Mesenchymal stem cell (in vitro differentiated cells and primary cell): ENCODE measurements around the gene LYPD6. TPM values are rescaled to one million over a fixed set of nuclear protein-coding genes. Genes with fewer than 3 reads are reported as not detected.

Experiments
- DNase-seq: peaks from one replicate; pipeline ENCODE4 v3.0.0-alpha.2; 2013
- H2AFZ ChIP-seq: one replicate; pipeline ENCODE4 v1.6.1; 2013; ENCODE audit warnings: low read depth, mild to moderate bottlenecking, control low read depth, inconsistent platforms, low read length, moderate library complexity
- H2AK5ac ChIP-seq: 2 replicates; pipeline ENCODE4 v1.6.1; 2013; ENCODE audit warnings: low read length, moderate library complexity, mild to moderate bottlenecking, inconsistent platforms; ENCODE audit not compliant: severe bottlenecking
- H2BK120ac ChIP-seq: one replicate; pipeline ENCODE4 v1.6.1; 2013; ENCODE audit warnings: low read depth, mild to moderate bottlenecking, inconsistent platforms, low read length, moderate library complexity
- H2BK12ac ChIP-seq, 2 experiments: one replicate each; pipeline ENCODE4 v1.6.1; 2013; ENCODE audit warnings: inconsistent platforms in 2 of 2, low read length in 2 of 2, mild to moderate bottlenecking in 2 of 2, moderate library complexity in 2 of 2, control low read depth in 1 of 2
- H2BK15ac ChIP-seq: one replicate; pipeline ENCODE4 v1.6.1; 2013; ENCODE audit warnings: mild to moderate bottlenecking, low read depth, inconsistent platforms; ENCODE audit not compliant: poor library complexity, severe bottlenecking
- H2BK5ac ChIP-seq: 2 replicates; pipeline ENCODE4 v1.6.1; 2013; ENCODE audit warnings: low read depth, mild to moderate bottlenecking, low read length, control low read depth, inconsistent platforms; ENCODE audit not compliant: poor library complexity, severe bottlenecking
- H3K14ac ChIP-seq, 2 experiments: one replicate each; pipeline ENCODE4 v1.6.1; 2013; ENCODE audit warnings: inconsistent platforms in 2 of 2, low read length in 2 of 2, control low read depth in 1 of 2, mild to moderate bottlenecking in 1 of 2, moderate library complexity in 1 of 2
- H3K18ac ChIP-seq, 2 experiments: one replicate each; pipeline ENCODE4 v1.6.1; 2013; ENCODE audit warnings: inconsistent platforms in 2 of 2, low read length in 2 of 2, control low read depth in 1 of 2, low read depth in 1 of 2, mild to moderate bottlenecking in 1 of 2
- H3K23ac ChIP-seq, 2 experiments: one replicate each; pipeline ENCODE4 v1.6.1; 2013; ENCODE audit warnings: inconsistent platforms in 2 of 2, low read length in 2 of 2, mild to moderate bottlenecking in 2 of 2, moderate library complexity in 2 of 2, control low read depth in 1 of 2
- H3K27ac ChIP-seq: 2 replicates; pipeline ENCODE4 v1.5.1; 2013; ENCODE audit warnings: mild to moderate bottlenecking, moderate library complexity, low read length, control low read depth, inconsistent platforms; ENCODE audit not compliant: poor library complexity, severe bottlenecking
- H3K27me3 ChIP-seq, 2 experiments: 2 replicates each; pipeline versions ENCODE4 v1.6.1 to v1.7.0; 2013; ENCODE audit warnings: low read length in 2 of 2, mild to moderate bottlenecking in 2 of 2, moderate library complexity in 2 of 2, control low read depth in 1 of 2, inconsistent platforms in 1 of 2; ENCODE audit not compliant: control insufficient read depth in 1 of 2, insufficient read depth in 1 of 2
- H3K36me3 ChIP-seq, 2 experiments: 2 replicates each; pipeline versions ENCODE4 v1.6.1 to v1.7.0; 2013; ENCODE audit warnings: low read length in 2 of 2, control low read depth in 1 of 2, inconsistent platforms in 1 of 2, low read depth in 1 of 2, mild to moderate bottlenecking in 1 of 2; ENCODE audit not compliant: insufficient read depth in 2 of 2, control insufficient read depth in 1 of 2
- H3K4ac ChIP-seq, 2 experiments: one replicate each; pipeline ENCODE4 v1.6.1; 2013; ENCODE audit warnings: inconsistent platforms in 2 of 2, low read length in 2 of 2, mild to moderate bottlenecking in 2 of 2, moderate library complexity in 2 of 2, control low read depth in 1 of 2, low read depth in 1 of 2
- H3K4me1 ChIP-seq: 2 replicates; pipeline ENCODE4 v1.6.1; 2013; ENCODE audit warnings: low read depth, low read length, control low read depth; ENCODE audit not compliant: control insufficient read depth, insufficient read depth
- H3K4me2 ChIP-seq: 2 replicates; pipeline ENCODE4 v1.6.1; 2013; ENCODE audit warnings: low read length, mild to moderate bottlenecking, inconsistent platforms; ENCODE audit not compliant: poor library complexity, severe bottlenecking
- H3K4me3 ChIP-seq, 2 experiments: 2 replicates each; pipeline versions ENCODE4 v1.5.1 to v1.7.0; 2013; ENCODE audit warnings: low read length in 2 of 2, mild to moderate bottlenecking in 2 of 2, control low read depth in 1 of 2, low read depth in 1 of 2; ENCODE audit not compliant: insufficient read depth in 1 of 2
- H3K79me1 ChIP-seq: replicated peaks from 2 replicates; pipeline ENCODE4 v1.6.1; 2013; ENCODE audit warnings: mild to moderate bottlenecking, control low read depth, low read length, inconsistent platforms; ENCODE audit not compliant: poor library complexity, severe bottlenecking
- H3K9ac ChIP-seq: 2 replicates; pipeline ENCODE4 v1.7.0; 2013; ENCODE audit warnings: mild to moderate bottlenecking, low read length, moderate library complexity
- H3K9me3 ChIP-seq: 2 replicates; pipeline ENCODE4 v1.7.0; 2013; ENCODE audit warnings: mild to moderate bottlenecking, low read length; ENCODE audit not compliant: control insufficient read depth
- H4K8ac ChIP-seq: one replicate; pipeline ENCODE4 v1.6.1; 2013; ENCODE audit warnings: inconsistent platforms, mild to moderate bottlenecking, low read length, moderate library complexity
- H4K91ac ChIP-seq: one replicate; pipeline ENCODE4 v1.6.1; 2013; ENCODE audit warnings: mild to moderate bottlenecking, low read length, inconsistent platforms
- WGBS: methylation state at CpG from one replicate; pipeline ENCODE4 v1.1.7; 2013; ENCODE audit warnings: mixed read lengths; 5-methylcytosine and 5-hydroxymethylcytosine counted together
- polyA plus RNA-seq, 2 experiments: library from polyadenylated mRNA; stranded (reverse); fragments of 200-250 nt; gene quantifications; one replicate each; pipeline ENCODE4 v1.2.3, GENCODE V29; 2013

The LYPD6 gene, protein sequence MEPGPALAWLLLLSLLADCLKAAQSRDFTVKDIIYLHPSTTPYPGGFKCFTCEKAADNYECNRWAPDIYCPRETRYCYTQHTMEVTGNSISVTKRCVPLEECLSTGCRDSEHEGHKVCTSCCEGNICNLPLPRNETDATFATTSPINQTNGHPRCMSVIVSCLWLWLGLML
- 6.8 TPM for polyA plus RNA-seq (2013, experiment 1 of 2)
- 6.6 TPM for polyA plus RNA-seq (2013, experiment 2 of 2)

DNA sequence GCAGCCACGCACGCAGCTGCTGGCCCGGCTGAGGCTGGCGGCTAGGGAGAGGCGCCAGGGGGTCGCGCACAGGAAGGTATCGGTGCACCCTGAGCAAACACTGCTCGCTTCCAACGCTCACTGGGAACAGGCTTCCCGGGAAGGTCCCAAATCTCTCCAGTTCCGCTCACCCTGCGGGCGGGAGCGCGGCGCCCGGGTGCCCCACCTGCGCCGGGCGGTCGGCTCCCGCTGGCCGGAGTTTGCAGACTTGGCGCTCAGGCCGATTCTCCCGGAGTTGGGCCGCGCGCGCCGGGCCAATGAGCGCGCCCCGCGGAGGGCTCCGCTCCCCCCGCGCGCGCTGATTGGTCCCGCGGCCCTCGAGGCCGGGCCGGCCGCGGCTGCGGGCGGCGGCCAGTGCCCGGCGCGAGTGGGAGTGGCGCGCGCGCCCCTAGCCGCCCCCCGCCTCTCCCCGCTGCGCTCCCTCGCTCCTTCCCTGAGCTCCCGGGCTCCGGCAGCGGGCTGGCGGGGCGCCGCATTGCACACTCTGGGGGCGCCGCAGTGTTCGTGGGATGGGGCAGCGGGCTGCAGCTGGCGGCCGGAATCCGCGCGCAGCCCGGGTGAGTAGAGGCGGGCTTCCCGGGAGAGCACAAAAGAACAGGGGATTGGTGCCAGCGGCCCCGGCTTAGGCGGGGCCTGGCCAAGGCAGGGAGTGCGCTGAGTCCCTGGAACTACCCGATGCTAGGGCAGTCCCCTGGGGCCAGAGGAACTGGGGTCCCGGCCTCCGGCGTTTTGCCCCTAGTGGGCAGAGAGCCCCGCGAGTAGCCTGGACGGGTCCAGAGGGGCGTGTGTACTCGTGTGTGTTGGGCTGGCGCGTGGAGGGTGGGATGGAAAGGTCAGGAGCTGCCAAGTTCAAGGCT is at the start of gene LYPD6:
LYPD6 (plus strand) TSS at position 461 of the 896 bp plus-strand sequence. CDS start 107,122 bp downstream, outside the sequence.
- peak within 1 kb of the TSS in 1 of 2 experiments; percentile 82 for H3K4ac ChIP-seq
- H3K27me3 ChIP-seq, result peaks cover 4 to 58% of the 10 kb centered on the region in 2 experiments
- peak within 1 kb of the TSS; percentile 100 for H3K4me2 ChIP-seq
- H3K18ac ChIP-seq, result peak within 1 kb of the TSS; percentile 86 to 89
- peak; percentile 83 for DNase-seq
- peak within 1 kb of the TSS; percentile 68 for H4K91ac ChIP-seq
- peak within 1 kb of the TSS; percentile 19 for H2BK120ac ChIP-seq
- no peak within 1 kb of the TSS for H2BK5ac ChIP-seq
- no peaks in the 10 kb centered on the region for H3K36me3 ChIP-seq
- H3K27ac ChIP-seq, result no peak within 1 kb of the TSS
- peak within 1 kb of the TSS in 1 of 2 experiments; percentile 66 for H2BK12ac ChIP-seq
- peaks cover 8% of the 10 kb centered on the region for H3K4me1 ChIP-seq
- no peaks in the 10 kb centered on the region for H3K79me1 ChIP-seq
- peak within 1 kb of the TSS; percentile 55 for H4K8ac ChIP-seq
- peak within 1 kb of the TSS; percentile 78 to 81 for H3K4me3 ChIP-seq
- no peaks in the 10 kb centered on the region for H3K9me3 ChIP-seq
- peak within 1 kb of the TSS; percentile 62 for H3K9ac ChIP-seq
- H2AK5ac ChIP-seq, result no peak within 1 kb of the TSS
- under 1% methylated on average over 84 of the region's 96 CpGs for WGBS
- H3K14ac ChIP-seq, result peak within 1 kb of the TSS in 1 of 2 experiments; percentile 90
- peak within 1 kb of the TSS in 1 of 2 experiments; percentile 50 for H3K23ac ChIP-seq
- H2AFZ ChIP-seq, result peak within 1 kb of the TSS; percentile 97
- H2BK15ac ChIP-seq, result peak within 1 kb of the TSS; percentile 48

DNA sequence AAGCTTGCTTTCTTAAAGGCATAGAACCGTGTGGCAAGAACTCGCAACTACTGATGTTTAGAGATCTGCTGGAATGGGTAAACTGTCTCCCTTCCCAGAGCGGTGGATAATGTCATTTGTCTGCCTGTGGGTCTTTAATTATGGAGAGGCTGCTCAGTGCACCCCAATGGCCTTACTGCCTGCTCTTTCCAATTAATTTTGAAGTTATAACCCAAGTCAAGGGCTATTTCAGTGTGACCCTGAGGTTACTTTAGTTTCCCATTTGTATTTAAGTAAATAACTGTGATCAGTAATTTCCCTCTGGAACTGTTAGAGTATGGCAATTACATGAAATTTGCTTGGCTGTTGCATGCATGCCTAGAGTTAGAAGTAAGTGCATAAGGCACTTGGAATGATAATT is 48.9 kb upstream of the LYPD6 start:
- Histone ChIP-seq H4K8ac (no peak overlapping the region), H3K4me1 (no peaks in the 10 kb centered on the region), H2BK12ac (no peak overlapping the region), H3K9me3 (no peaks in the 10 kb centered on the region), H3K14ac (no peak overlapping the region), H3K27me3 (peaks cover 0 to 4% of the 10 kb centered on the region in 2 experiments), H2BK5ac (no peak overlapping the region), H3K4ac (no peak overlapping the region), H3K79me1 (no peaks in the 10 kb centered on the region), H2AFZ (no peak overlapping the region), H3K4me2 (no peak overlapping the region), H3K27ac (no peak overlapping the region), H4K91ac (no peak overlapping the region), H2BK15ac (no peak overlapping the region), H3K23ac (no peak overlapping the region), H3K9ac (no peak overlapping the region), H2AK5ac (no peak overlapping the region), H3K18ac (no peak overlapping the region), H3K4me3 (no peak overlapping the region), H3K36me3 (no peaks in the 10 kb centered on the region), H2BK120ac (no peak overlapping the region)
- WGBS, result 76% methylated on average over 3 of the region's 3 CpGs
- no peak for DNase-seq

DNA sequence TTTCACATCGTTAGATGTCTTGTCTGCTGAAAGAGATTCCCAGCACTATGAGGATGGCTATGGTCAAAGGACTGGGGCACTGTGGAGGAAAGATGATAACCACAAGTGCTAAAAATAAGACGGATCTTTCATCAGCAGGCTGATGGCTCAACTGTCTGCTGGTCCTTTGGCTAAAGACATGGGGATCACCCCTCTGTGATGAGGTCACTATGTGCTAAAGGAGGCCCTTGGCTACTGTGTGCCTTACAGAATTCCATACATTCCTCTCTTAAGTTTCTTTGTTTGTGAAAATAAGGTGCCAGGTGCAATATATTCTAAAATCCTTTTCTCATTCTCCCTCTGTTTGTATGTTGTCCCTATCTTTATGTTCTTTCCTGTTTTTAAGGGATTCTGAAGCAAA is 39.7 kb upstream of the LYPD6 start:
- WGBS, result 85% methylated on average over 2 of the region's 2 CpGs
- H2BK12ac ChIP-seq, result no peak overlapping the region
- H3K36me3 ChIP-seq, result no peaks in the 10 kb centered on the region
- H3K79me1 ChIP-seq, result no peaks in the 10 kb centered on the region
- H3K18ac ChIP-seq, result no peak overlapping the region
- no peak overlapping the region for H4K91ac ChIP-seq
- no peak overlapping the region for H3K4ac ChIP-seq
- H3K27me3 ChIP-seq, result peaks cover 0 to 15% of the 10 kb centered on the region in 2 experiments
- no peak overlapping the region for H3K14ac ChIP-seq
- H3K9me3 ChIP-seq, result no peaks in the 10 kb centered on the region
- H2BK15ac ChIP-seq, result no peak overlapping the region
- peak; percentile 9 for DNase-seq
- H3K9ac ChIP-seq, result no peak overlapping the region
- no peak overlapping the region for H3K4me2 ChIP-seq
- H3K4me3 ChIP-seq, result no peak overlapping the region
- H2BK120ac ChIP-seq, result no peak overlapping the region
- no peak overlapping the region for H2BK5ac ChIP-seq
- H3K4me1 ChIP-seq, result no peaks in the 10 kb centered on the region
- no peak overlapping the region for H3K27ac ChIP-seq
- H3K23ac ChIP-seq, result no peak overlapping the region
- no peak overlapping the region for H4K8ac ChIP-seq
- no peak overlapping the region for H2AK5ac ChIP-seq
- H2AFZ ChIP-seq, result no peak overlapping the region

DNA sequence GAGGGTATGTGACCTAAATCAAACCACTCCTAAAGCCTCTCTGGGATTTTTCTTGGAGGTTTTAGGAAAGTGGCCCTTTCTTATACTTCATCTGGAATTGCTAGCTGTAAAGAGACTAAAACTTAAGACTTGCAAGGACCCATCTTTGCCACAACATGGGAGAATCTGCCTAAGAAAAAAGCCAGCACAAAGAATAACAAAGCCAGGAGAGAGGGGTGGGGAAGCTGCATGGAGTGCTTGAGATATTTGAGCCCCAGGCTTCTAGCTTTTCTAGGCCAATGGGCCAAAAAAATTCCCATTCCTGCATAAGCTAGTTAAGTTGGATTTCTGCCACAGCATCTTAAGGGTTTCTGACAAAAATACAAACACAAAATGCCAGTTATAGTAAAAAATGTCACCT is 38.5 kb upstream of the LYPD6 start:
- Histone ChIP-seq H3K23ac (no peak overlapping the region), H3K36me3 (no peaks in the 10 kb centered on the region), H3K27ac (no peak overlapping the region), H2AK5ac (no peak overlapping the region), H3K4ac (no peak overlapping the region), H2BK15ac (no peak overlapping the region), H3K79me1 (no peaks in the 10 kb centered on the region), H2BK12ac (no peak overlapping the region), H2BK5ac (no peak overlapping the region), H3K9me3 (no peaks in the 10 kb centered on the region), H3K18ac (no peak overlapping the region), H3K27me3 (peaks cover 0 to 15% of the 10 kb centered on the region in 2 experiments), H2AFZ (no peak overlapping the region), H3K4me1 (no peaks in the 10 kb centered on the region), H2BK120ac (no peak overlapping the region), H4K8ac (no peak overlapping the region), H3K14ac (no peak overlapping the region), H4K91ac (no peak overlapping the region), H3K9ac (no peak overlapping the region), H3K4me3 (no peak overlapping the region), H3K4me2 (no peak overlapping the region)
- no peak for DNase-seq
